IMR-90 (cell line): Measurements from ENCODE around the gene RERE. TPM values are rescaled to one million over a fixed set of nuclear protein-coding genes. Genes with fewer than 3 reads are reported as not detected.

Experiments
- ATAC-seq: fragments of 200-7000 bp; cut with Tn5 transposase; 2 replicates; pipeline ENCODE4 v1.9.1; 2020; ENCODE audit warnings: low read depth, mild to moderate bottlenecking, moderate library complexity
- BruUV-seq: library from RNA; stranded (reverse); fragments of 400-500 nt; replicated peaks from 2 replicates; lab custom pipeline; 2021; lab: Mats Ljungman, UMichigan
- CTCF ChIA-PET: fragments of 300-600 bp; formaldehyde crosslinking; extraction: SDS; loops from one replicate; lab custom pipeline; 2021; ENCODE audit warnings: antibody characterized with exemption; lab: Yijun Ruan, JAX
- POLR2A ChIA-PET: fragments of 300-600 bp; sonication (Branson Sonifier 250); formaldehyde crosslinking; loops from one replicate; lab custom pipeline; 2022; ENCODE audit warnings: antibody characterized with exemption; ENCODE audit not compliant: unreplicated experiment; lab: Charles Lee
- DNase-seq: peaks from one replicate; pipeline ENCODE4 v3.0.0; 2013
- H2AFZ ChIP-seq: replicated peaks from 2 replicates; pipeline ENCODE3; 2013; ENCODE audit warnings: low read length, mild to moderate bottlenecking; ENCODE audit not compliant: poor library complexity
- H2AK5ac ChIP-seq: 2 replicates; pipeline ENCODE4 v1.6.1; 2013; ENCODE audit warnings: low read depth, low read length, inconsistent platforms
- H2AK9ac ChIP-seq: replicated peaks from 2 replicates; pipeline ENCODE3; 2013; ENCODE audit warnings: mild to moderate bottlenecking, low read depth, low read length, moderate library complexity; ENCODE audit not compliant: poor library complexity
- H2BK120ac ChIP-seq: 2 replicates; pipeline ENCODE4 v1.6.1; 2013; ENCODE audit warnings: low read depth, low read length, inconsistent platforms
- H2BK15ac ChIP-seq: 3 replicates; pipeline ENCODE4 v1.6.1; 2013; ENCODE audit warnings: low read depth, low read length, inconsistent platforms
- H2BK20ac ChIP-seq: 2 replicates; pipeline ENCODE4 v1.6.1; 2013; ENCODE audit warnings: low read depth, mild to moderate bottlenecking, inconsistent platforms, low read length, moderate library complexity
- H2BK5ac ChIP-seq: 2 replicates; pipeline ENCODE4 v1.6.1; 2013; ENCODE audit warnings: mild to moderate bottlenecking, low read depth, low read length, inconsistent platforms; ENCODE audit not compliant: poor library complexity, severe bottlenecking
- H3K14ac ChIP-seq: replicated peaks from 2 replicates; pipeline ENCODE4 v1.6.1; 2013; ENCODE audit warnings: low read depth, low read length, inconsistent platforms
- H3K18ac ChIP-seq: 2 replicates; pipeline ENCODE4 v1.6.1; 2013; ENCODE audit warnings: low read depth, low read length, control low read depth
- H3K23ac ChIP-seq: 2 replicates; pipeline ENCODE4 v1.6.1; 2013; ENCODE audit warnings: low read depth, low read length, inconsistent platforms
- H3K27ac ChIP-seq: 2 replicates; pipeline ENCODE4 v1.5.1; 2013; ENCODE audit warnings: mild to moderate bottlenecking, control low read depth, low read length; ENCODE audit not compliant: insufficient read depth
- H3K27me3 ChIP-seq: 2 replicates; pipeline ENCODE4 v1.6.1; 2013; ENCODE audit warnings: low read length; ENCODE audit not compliant: control insufficient read depth, insufficient read depth
- H3K36me3 ChIP-seq: 2 replicates; pipeline ENCODE4 v1.6.1; 2013; ENCODE audit warnings: low read length, mixed read lengths; ENCODE audit not compliant: control insufficient read depth, insufficient read depth
- H3K4ac ChIP-seq: 2 replicates; pipeline ENCODE4 v1.6.1; 2013; ENCODE audit warnings: low read depth, low read length, inconsistent platforms
- H3K4me1 ChIP-seq: 2 replicates; pipeline ENCODE4 v1.6.1; 2013; ENCODE audit warnings: low read length, mixed read lengths; ENCODE audit not compliant: control insufficient read depth, insufficient read depth
- H3K4me2 ChIP-seq: 2 replicates; pipeline ENCODE4 v1.6.1; 2013; ENCODE audit warnings: low read depth, mild to moderate bottlenecking, control low read depth, low read length, moderate library complexity
- H3K4me3 ChIP-seq: 2 replicates; pipeline ENCODE4 v1.5.1; 2013; ENCODE audit warnings: low read depth, mild to moderate bottlenecking, control low read depth, low read length, moderate library complexity; ENCODE audit not compliant: insufficient read depth
- H3K56ac ChIP-seq: 2 replicates; pipeline ENCODE4 v1.6.1; 2013; ENCODE audit warnings: low read length, inconsistent platforms; ENCODE audit not compliant: insufficient read depth; ENCODE audit errors: extremely low read depth
- H3K79me1 ChIP-seq, 2 experiments: 2 replicates each; pipeline ENCODE4 v1.6.1; 2013; ENCODE audit warnings: low read length in 2 of 2, inconsistent platforms in 1 of 2, low read depth in 1 of 2
- H3K9ac ChIP-seq: 2 replicates; pipeline ENCODE4 v1.6.1; 2013; ENCODE audit warnings: low read depth, low read length, control low read depth
- H3K9me1 ChIP-seq: 2 replicates; pipeline ENCODE4 v1.6.1; 2013; ENCODE audit warnings: low read length, inconsistent platforms; ENCODE audit not compliant: insufficient read depth
- H3K9me3 ChIP-seq: 2 replicates; pipeline ENCODE4 v1.6.1; 2013; ENCODE audit warnings: low read length; ENCODE audit not compliant: control insufficient read depth, insufficient read depth
- H4K20me1 ChIP-seq: 2 replicates; pipeline ENCODE4 v1.6.1; 2013; ENCODE audit warnings: low read length, inconsistent platforms; ENCODE audit not compliant: insufficient read depth
- H4K5ac ChIP-seq: 2 replicates; pipeline ENCODE4 v1.6.1; 2013; ENCODE audit warnings: mild to moderate bottlenecking, low read depth, low read length, control low read depth
- H4K8ac ChIP-seq, 2 experiments: 2 replicates each; pipeline ENCODE4 v1.6.1; 2013; ENCODE audit warnings: low read depth in 2 of 2, low read length in 2 of 2, control low read depth in 1 of 2, inconsistent platforms in 1 of 2
- H4K91ac ChIP-seq: 2 replicates; pipeline ENCODE4 v1.6.1; 2013; ENCODE audit warnings: low read depth, low read length, inconsistent platforms; ENCODE audit not compliant: insufficient read depth
- BHLHE40 ChIP-seq: fragments of 150-350 bp; IDR thresholded peaks from 2 replicates; pipeline ENCODE4 v1.6.1; 2016; ENCODE audit warnings: mild to moderate bottlenecking, low read depth, low read length
- CEBPB ChIP-seq: IDR thresholded peaks from 2 replicates; pipeline ENCODE4 v1.6.1; 2012; ENCODE audit warnings: low read depth, low read length, improper control_type of control experiment
- FOS ChIP-seq: fragments of 150-350 bp; IDR thresholded peaks from 2 replicates; pipeline ENCODE4 v1.6.1; 2016; ENCODE audit warnings: low read depth, low read length
- MAFK ChIP-seq: IDR thresholded peaks from 2 replicates; pipeline ENCODE4 v1.6.1; 2012; ENCODE audit warnings: low read depth, low read length, improper control_type of control experiment
- MAZ ChIP-seq: IDR thresholded peaks from 2 replicates; pipeline ENCODE4 v1.6.1; 2012; ENCODE audit warnings: low read depth, mild to moderate bottlenecking, low read length, improper control_type of control experiment, moderate library complexity, borderline replicate concordance
- MXI1 ChIP-seq: IDR thresholded peaks from 2 replicates; pipeline ENCODE4 v1.6.1; 2012; ENCODE audit warnings: low read depth, mild to moderate bottlenecking, low read length, moderate library complexity, borderline replicate concordance
- RCOR1 ChIP-seq: IDR thresholded peaks from 2 replicates; pipeline ENCODE4 v1.6.1; 2012; ENCODE audit warnings: mild to moderate bottlenecking, low read length, improper control_type of control experiment; ENCODE audit not compliant: insufficient replicate concordance
- RFX5 ChIP-seq: IDR thresholded peaks from 2 replicates; pipeline ENCODE4 v1.8.0; 2012; ENCODE audit warnings: low read depth, mild to moderate bottlenecking, low read length, moderate library complexity
- SMC3 ChIP-seq: fragments of 150-350 bp; IDR thresholded peaks from 2 replicates; pipeline ENCODE4 v1.6.1; 2016; ENCODE audit warnings: low read depth, mild to moderate bottlenecking, antibody characterized with exemption, low read length, moderate library complexity
- USF2 ChIP-seq: fragments of 150-350 bp; IDR thresholded peaks from 2 replicates; pipeline ENCODE4 v1.6.1; 2017; ENCODE audit warnings: mild to moderate bottlenecking, antibody characterized with exemption, low read length, low read depth
- WGBS, 2 experiments: methylation state at CpG; one replicate each; pipeline versions ENCODE4 v1.1.5 to v1.1.7; 2013; ENCODE audit warnings: missing lambda C conversion rate in 2 of 2; ENCODE audit not compliant: insufficient read length in 1 of 2; ENCODE audit errors: extremely low coverage in 2 of 2; 5-methylcytosine and 5-hydroxymethylcytosine counted together
- dilution Hi-C: fragments of 300-500 bp; cut with HindIII; formaldehyde crosslinking; loops from one replicate; pipeline ENCODE4 v1.14.3; 2018; ENCODE audit warnings: low sequenced_read_pairs; ENCODE audit not compliant: unreplicated experiment
- in situ Hi-C: fragments of 300-500 bp; cut with MboI; formaldehyde crosslinking; loops from 3 replicates; pipeline ENCODE4 v1.14.3; 2019; ENCODE audit warnings: low sequenced_read_pairs, inconsistent platforms, mixed read lengths
- intact Hi-C: fragments of 100-400 bp; cut with micrococcal nuclease; formaldehyde crosslinking; loops from 2 replicates; pipeline ENCODE4 v1.10.0; 2022
- polyA plus RNA-seq, 3 experiments: library from polyadenylated mRNA; depleted of rRNA; stranded (reverse); fragments of >200 nt; gene quantifications; 2 replicates each; pipeline ENCODE4 v1.2.3, GENCODE V29; 2012; ENCODE audit warnings: low replicate concordance in 1 of 3
- total RNA-seq: library from RNA; depleted of rRNA; stranded (reverse); fragments of >200 nt; gene quantifications from 2 replicates; pipeline ENCODE4 v1.2.3, GENCODE V29; 2012

The RERE gene
- total and polyA plus RNA-seq, 2 of the 4 experiments (the other 2 are of a cell fraction): 11.5 to 25.1 TPM

- peak overlapping the region; percentile 9; the same call in 1 of the 3 replicates for H2BK15ac ChIP-seq
- H4K91ac ChIP-seq: peak overlapping the region; percentile 74
- H3K9ac ChIP-seq: peak overlapping the region; percentile 27
- peak overlapping the region; percentile 44 for H3K56ac ChIP-seq
- in situ Hi-C loops: no loop called here
- intact Hi-C loops: loop anchor here (5.0 kb wide), 1 partner anchor 103 kb away; no protein-coding TSS in a partner anchor
- H3K9me1 ChIP-seq: peaks cover 8% of the 10 kb centered on the region
- peak overlapping the region; percentile 32 for H3K4me3 ChIP-seq
- peak overlapping the region; percentile 10 for H3K18ac ChIP-seq
- peak overlapping the region; percentile 35 for H2BK120ac ChIP-seq
- POLR2A ChIA-PET: interaction anchor here (0.6 kb wide), 1 partner anchor 21 kb away, joined by 3 read pairs; no protein-coding TSS in a partner anchor
- H4K20me1 ChIP-seq: no peaks in the 10 kb centered on the region
- DNase-seq (peak; percentile 69), ATAC-seq (peak; percentile 70)
- H2BK20ac ChIP-seq: peak overlapping the region; percentile 48
- peak overlapping the region; percentile 1 to 47; a peak in 3 of 4 replicates for H4K8ac ChIP-seq
- H3K36me3 ChIP-seq: peaks cover 8% of the 10 kb centered on the region
- H3K4me1 ChIP-seq: peaks cover 11% of the 10 kb centered on the region
- no CpG with 5 or more reads among the region's 6 CpGs for WGBS, 2 experiments
- peak overlapping the region; percentile 74 for H3K4ac ChIP-seq
- H3K79me1 ChIP-seq: peaks cover 27 to 77% of the 10 kb centered on the region in 2 experiments
- H2AFZ ChIP-seq: peak overlapping the region; percentile 43
- peak overlapping the region; percentile 3 for H2AK9ac ChIP-seq
- peak overlapping the region; percentile 67 for H3K4me2 ChIP-seq
- H2AK5ac ChIP-seq: peak overlapping the region; percentile 21; the same call in 1 of the 2 replicates
- dilution Hi-C loops: no loop called here
- H3K23ac ChIP-seq: peak overlapping the region; percentile 66
- peak overlapping the region; percentile 61 for H2BK5ac ChIP-seq
- H3K9me3 ChIP-seq: no peaks in the 10 kb centered on the region
- H3K27ac ChIP-seq: peak overlapping the region; percentile 59
- peak overlapping the region; percentile 65 for H3K14ac ChIP-seq
- CTCF ChIA-PET: interaction anchor here (0.5 kb wide), 1 partner anchor 170 kb away, joined by 6 read pairs; no protein-coding TSS in a partner anchor
- peak overlapping the region; percentile 47 for H4K5ac ChIP-seq
- no peak for TF ChIP-seq USF2
- no peak for TF ChIP-seq SMC3
- TF ChIP-seq MXI1: no peak
- TF ChIP-seq RFX5: no peak
- TF ChIP-seq MAFK: no peak
- TF ChIP-seq FOS: no peak
- TF ChIP-seq RCOR1: no peak
- no peak for TF ChIP-seq CEBPB
- no peak for TF ChIP-seq BHLHE40
- TF ChIP-seq MAZ: no peak
- no TSS peak for BruUV-seq
- H3K27me3 ChIP-seq: no peaks in the 10 kb centered on the region
Observed at GRCh38 chr1:8525216-8525557, 292.3 kb downstream of the RERE start.
